ENCODE measurements around the gene SVEP1. TPM values are rescaled to one million over a fixed set of nuclear protein-coding genes. Genes with fewer than 3 reads are reported as not detected.

SVEP1 gene
- total RNA-seq, 4 donors from 2014 or later: 37.2 to 70.4 (median 58.4) TPM

DNA sequence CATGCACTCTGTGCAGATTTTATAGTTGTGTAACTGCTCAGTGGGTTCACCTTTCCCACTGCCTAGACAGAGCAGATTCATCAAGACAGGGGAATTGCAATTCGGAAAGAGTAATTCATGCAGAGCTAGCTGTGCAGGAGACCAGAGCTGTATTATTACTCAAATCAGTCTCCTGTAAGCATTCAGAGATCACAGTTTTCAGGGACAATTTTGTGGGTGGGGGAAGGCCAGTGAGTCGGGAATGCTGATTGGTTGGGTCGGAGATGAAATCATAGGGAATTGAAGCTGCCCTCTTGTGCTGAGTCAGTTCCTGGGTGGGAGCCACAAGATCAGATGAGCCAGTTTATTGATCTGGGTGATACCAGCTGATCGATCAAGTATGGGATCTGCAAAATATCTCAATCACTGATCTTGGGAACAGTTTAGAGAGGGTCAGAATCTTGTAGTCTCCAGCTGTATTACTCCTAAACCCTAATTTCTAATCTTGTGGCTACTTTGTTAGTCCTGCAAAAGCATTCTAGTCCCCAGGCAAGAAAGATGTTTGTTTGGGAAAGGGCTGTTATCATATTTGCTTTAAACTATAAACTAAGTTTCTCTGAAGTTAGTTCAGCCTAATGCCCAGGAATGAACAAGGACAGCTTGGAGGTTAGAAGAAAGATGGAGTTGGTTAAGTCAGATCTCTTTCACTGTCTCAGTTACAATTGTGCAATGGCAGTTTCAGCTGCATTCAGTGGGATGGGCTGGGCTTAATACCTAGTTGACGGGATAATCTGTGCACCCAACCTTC is 12.7 kb upstream of the SVEP1 start:
- WGBS, 2 donors (ENCODE audit: low coverage in 1 of 2): 77 to 80% methylated on average over 3 to 5 of the region's 5 CpGs
- TF ChIP-seq POLR2AphosphoS5 (IDR thresholded peaks at IDR 0.05): no peak
- no peak overlapping the region for H3K4me3 ChIP-seq
- no peaks in the 10 kb centered on the region for H3K4me1 ChIP-seq
- no peak overlapping the region for H3K27ac ChIP-seq
- no peaks in the 10 kb centered on the region for H3K9me3 ChIP-seq
- ATAC-seq: no peak
- H3K27me3 ChIP-seq: peaks cover 4% of the 10 kb centered on the region
- no peaks in the 10 kb centered on the region for H3K36me3 ChIP-seq

DNA sequence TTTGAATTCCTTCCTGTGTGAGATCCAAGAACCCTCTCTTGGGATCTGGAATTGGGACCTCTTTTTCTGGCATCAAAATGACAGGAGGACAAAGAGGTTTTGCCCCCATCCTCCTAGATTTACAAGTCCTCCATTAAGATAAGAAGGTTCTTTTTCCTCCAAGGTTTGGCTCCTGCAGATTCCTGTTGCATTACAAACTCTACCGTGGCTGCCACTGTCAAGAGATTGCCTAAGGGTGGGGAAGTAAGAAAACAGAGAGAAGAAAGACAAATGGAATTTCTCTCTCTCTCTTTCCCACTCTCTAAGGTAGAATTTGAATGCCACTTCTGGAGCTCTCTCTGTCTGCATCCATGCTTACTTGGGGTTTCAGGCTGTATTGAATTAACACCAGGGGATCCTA is 12.0 kb upstream of the SVEP1 start:
- TF ChIP-seq POLR2AphosphoS5 (IDR thresholded peaks at IDR 0.05) (no peak), EP300 (IDR thresholded peaks at IDR 0.05) (no peak), POLR2A (IDR thresholded peaks at IDR 0.05) (no peak)
- TF ChIP-seq, protein P1, sequence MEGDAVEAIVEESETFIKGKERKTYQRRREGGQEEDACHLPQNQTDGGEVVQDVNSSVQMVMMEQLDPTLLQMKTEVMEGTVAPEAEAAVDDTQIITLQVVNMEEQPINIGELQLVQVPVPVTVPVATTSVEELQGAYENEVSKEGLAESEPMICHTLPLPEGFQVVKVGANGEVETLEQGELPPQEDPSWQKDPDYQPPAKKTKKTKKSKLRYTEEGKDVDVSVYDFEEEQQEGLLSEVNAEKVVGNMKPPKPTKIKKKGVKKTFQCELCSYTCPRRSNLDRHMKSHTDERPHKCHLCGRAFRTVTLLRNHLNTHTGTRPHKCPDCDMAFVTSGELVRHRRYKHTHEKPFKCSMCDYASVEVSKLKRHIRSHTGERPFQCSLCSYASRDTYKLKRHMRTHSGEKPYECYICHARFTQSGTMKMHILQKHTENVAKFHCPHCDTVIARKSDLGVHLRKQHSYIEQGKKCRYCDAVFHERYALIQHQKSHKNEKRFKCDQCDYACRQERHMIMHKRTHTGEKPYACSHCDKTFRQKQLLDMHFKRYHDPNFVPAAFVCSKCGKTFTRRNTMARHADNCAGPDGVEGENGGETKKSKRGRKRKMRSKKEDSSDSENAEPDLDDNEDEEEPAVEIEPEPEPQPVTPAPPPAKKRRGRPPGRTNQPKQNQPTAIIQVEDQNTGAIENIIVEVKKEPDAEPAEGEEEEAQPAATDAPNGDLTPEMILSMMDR (IDR thresholded peaks at IDR 0.05): no peak
- Histone ChIP-seq H3K27me3 (no peaks in the 10 kb centered on the region), H3K9me3 (no peaks in the 10 kb centered on the region), H3K36me3 (no peaks in the 10 kb centered on the region), H3K4me3 (no peak overlapping the region), H3K27ac (no peak overlapping the region), H3K4me1 (no peaks in the 10 kb centered on the region)
- ATAC-seq: no peak
- 38% methylated on average over 1 of the region's 1 CpG; no CpG with 5 or more reads in 1 of the 2 donors for WGBS, 2 donors (ENCODE audit: low coverage in 1 of 2)

DNA sequence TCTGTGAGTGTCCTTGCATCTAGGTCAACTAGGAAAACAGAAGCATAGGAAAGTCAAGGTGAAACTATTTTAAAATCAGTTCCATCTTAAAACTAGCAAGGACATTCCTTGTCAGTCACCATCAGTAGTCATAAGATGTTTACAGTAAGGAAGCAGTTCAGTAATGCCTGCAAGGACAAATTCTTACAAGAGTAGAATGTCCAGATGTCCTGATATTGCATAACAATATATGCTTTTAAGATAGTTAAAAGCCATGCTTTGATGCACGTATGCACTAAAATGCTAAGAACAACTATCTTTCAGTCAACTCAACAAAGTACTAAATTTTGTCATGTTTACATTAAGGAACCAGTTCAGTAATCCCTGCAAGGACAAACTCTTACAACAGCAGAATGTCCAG is 11.3 kb upstream of the SVEP1 start:
- no peak for ATAC-seq
- H3K36me3 ChIP-seq: no peaks in the 10 kb centered on the region
- 67 to 71% methylated on average over 1 of the region's 1 CpG for WGBS, 2 donors (ENCODE audit: low coverage in 1 of 2)
- H3K9me3 ChIP-seq: no peaks in the 10 kb centered on the region
- TF ChIP-seq EP300 (IDR thresholded peaks at IDR 0.05) (no peak), POLR2AphosphoS5 (IDR thresholded peaks at IDR 0.05) (no peak), POLR2A (IDR thresholded peaks at IDR 0.05) (no peak)
- TF ChIP-seq, protein P1 (IDR thresholded peaks at IDR 0.05): no peak
- H3K4me3 ChIP-seq: no peak overlapping the region
- no peak overlapping the region for H3K27ac ChIP-seq
- H3K27me3 ChIP-seq: no peaks in the 10 kb centered on the region
- H3K4me1 ChIP-seq: no peaks in the 10 kb centered on the region

DNA sequence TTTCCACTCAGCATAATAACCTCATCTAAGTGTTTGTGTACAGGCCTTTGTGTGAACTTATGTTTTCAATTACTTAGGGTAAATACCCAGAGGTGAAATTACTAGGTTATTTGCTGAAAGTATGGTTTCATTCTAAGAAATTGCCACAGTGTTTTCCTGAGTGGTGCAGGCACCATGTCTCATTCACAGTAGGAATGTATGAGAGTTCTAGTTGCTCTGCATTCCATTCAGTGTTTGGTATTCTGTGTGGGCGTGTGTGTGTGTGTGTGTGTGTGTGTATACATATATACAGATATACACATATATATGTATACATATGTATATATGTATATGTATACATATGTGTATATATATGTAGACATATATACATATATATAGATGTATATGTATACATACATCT is 8.8 kb upstream of the SVEP1 start:
- H3K36me3 ChIP-seq: no peaks in the 10 kb centered on the region
- no peaks in the 10 kb centered on the region for H3K27me3 ChIP-seq
- no peaks in the 10 kb centered on the region for H3K4me1 ChIP-seq
- ATAC-seq: no peak
- H3K27ac ChIP-seq: no peak overlapping the region
- no peak overlapping the region for H3K4me3 ChIP-seq
- TF ChIP-seq EP300 (IDR thresholded peaks at IDR 0.05) (no peak), POLR2AphosphoS5 (IDR thresholded peaks at IDR 0.05) (no peak)
- 50 to 69% methylated on average over 1 of the region's 1 CpG for WGBS, 2 donors (ENCODE audit: low coverage in 1 of 2)
- peaks cover 0 to 6% (median 0%) of the 10 kb centered on the region in 3 donors for H3K9me3 ChIP-seq

DNA sequence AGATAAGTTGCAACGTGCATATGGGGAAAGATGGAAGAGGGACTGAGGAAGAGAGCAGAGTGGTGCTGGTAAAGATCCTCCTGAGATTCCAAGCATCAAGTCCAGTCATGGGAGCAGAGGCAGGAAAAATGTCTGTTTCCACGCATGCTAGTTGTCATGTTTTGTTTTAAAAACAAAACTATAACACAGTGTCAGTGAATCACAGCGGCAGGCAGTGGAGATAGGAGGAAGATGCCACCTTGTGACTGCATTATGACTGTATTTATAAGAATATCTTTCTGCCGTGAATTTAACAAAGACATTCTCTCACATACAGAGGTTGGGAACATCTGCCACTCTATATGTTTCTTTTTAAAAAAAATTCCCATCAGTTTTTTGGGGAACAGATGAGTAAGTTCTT is 3.7 kb upstream of the SVEP1 start:
- H3K27ac ChIP-seq: no peak overlapping the region
- H3K36me3 ChIP-seq: no peaks in the 10 kb centered on the region
- peaks cover 0 to 6% (median 0%) of the 10 kb centered on the region in 3 donors for H3K9me3 ChIP-seq
- no peak overlapping the region for H3K4me3 ChIP-seq
- 33 to 58% methylated on average over 4 of the region's 4 CpGs for WGBS, 2 donors (ENCODE audit: low coverage in 1 of 2)
- H3K4me1 ChIP-seq: peaks cover 0 to 20% (median 0%) of the 10 kb centered on the region in 3 donors
- TF ChIP-seq, protein P1 (IDR thresholded peaks at IDR 0.05): peak in 3 of 4 experiments; percentile 25 to 43 (median 38)
- no peak for TF ChIP-seq POLR2AphosphoS5 (IDR thresholded peaks at IDR 0.05)
- no peak for ATAC-seq
- H3K27me3 ChIP-seq: peaks cover 30% of the 10 kb centered on the region

DNA sequence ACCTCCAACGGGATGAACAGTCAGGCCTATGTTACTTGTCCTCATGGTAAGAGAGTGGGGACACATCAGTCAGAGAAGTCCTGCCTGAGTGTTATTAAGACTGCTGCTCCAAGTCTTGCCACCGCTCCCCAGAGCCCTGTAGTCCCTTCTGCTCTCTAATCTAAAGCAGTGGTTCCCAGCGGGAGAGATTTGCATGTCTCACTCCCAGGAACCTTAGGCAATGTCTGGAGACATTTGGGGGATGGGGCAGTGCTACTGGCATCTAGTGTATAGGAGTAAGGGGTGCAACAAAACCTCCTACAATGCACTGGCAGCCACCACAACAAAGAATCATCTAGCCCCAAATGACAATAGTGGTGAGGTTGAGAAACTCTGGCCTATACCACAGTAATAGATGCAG is 2.6 kb upstream of the SVEP1 start:
- no peak overlapping the region for H3K4me3 ChIP-seq
- TF ChIP-seq, protein P1 (IDR thresholded peaks at IDR 0.05): no peak
- H3K27ac ChIP-seq: no peak overlapping the region
- peaks cover 0 to 20% (median 0%) of the 10 kb centered on the region in 3 donors for H3K4me1 ChIP-seq
- H3K36me3 ChIP-seq: no peaks in the 10 kb centered on the region
- peaks cover 0 to 6% (median 0%) of the 10 kb centered on the region in 3 donors for H3K9me3 ChIP-seq
- 90% methylated on average over 3 of the region's 3 CpGs; no CpG with 5 or more reads in 1 of the 2 donors for WGBS, 2 donors (ENCODE audit: low coverage in 1 of 2)
- H3K27me3 ChIP-seq: peaks cover 38% of the 10 kb centered on the region
- no peak for ATAC-seq

Data from gastroesophageal sphincter (tissue), 4 donors.